ENCODE data around the gene MTUS2. TPM values are rescaled to one million over a fixed set of nuclear protein-coding genes. Genes with fewer than 3 reads are reported as not detected.

MTUS2 gene
- total RNA-seq, 2 donors from 2014 or later, result 0.02 TPM; not detected in 1

- H3K27me3 Mint-ChIP-seq (ENCODE audit: low read depth), result peaks cover 8% of the 10 kb centered on the region
- peaks cover 0 to 1% of the 10 kb centered on the region in 2 donors for H3K9me3 Mint-ChIP-seq
- ATAC-seq (replicated peaks in 1 of 2), result no peak
- no peak overlapping the region for H3K27ac Mint-ChIP-seq
- no peaks in the 10 kb centered on the region for H3K4me1 Mint-ChIP-seq (ENCODE audit: low read depth)
- no peaks in the 10 kb centered on the region for H3K36me3 Mint-ChIP-seq (ENCODE audit: insufficient read depth in 2 of 2)
- DNase-seq, result no peak
- no peak overlapping the region for H3K4me3 Mint-ChIP-seq
These were observed 45.8 kb downstream of the MTUS2 start for GRCh38 chr13:28865951-28866350.

DNA sequence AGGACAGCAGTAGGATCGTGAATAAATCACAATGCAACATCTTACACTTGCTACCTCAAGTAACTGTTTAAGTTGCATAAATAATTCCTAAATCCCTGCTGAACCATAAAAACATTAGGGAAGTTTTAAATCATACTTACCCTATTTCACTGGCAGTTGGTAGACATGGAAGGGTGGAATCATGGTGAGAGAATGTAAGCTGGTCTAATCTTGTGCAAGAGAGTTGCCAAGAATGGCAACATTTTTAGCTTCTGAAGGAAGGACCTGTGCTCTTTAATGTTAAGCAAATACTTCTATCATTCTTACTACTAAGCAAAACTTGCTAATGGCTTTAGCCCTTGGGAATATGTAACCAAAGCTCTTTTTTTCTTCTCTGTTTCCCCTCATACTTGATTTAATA lies 46.8 kb downstream of the MTUS2 start:
- Mint-ChIP-seq H3K4me1 (ENCODE audit: low read depth) (no peaks in the 10 kb centered on the region), H3K27me3 (ENCODE audit: low read depth) (peaks cover 8% of the 10 kb centered on the region), H3K36me3 (ENCODE audit: insufficient read depth in 2 of 2) (peaks cover 0 to 5% of the 10 kb centered on the region in 2 donors), H3K4me3 (no peak overlapping the region), H3K27ac (no peak overlapping the region), H3K9me3 (peaks cover 1 to 8% of the 10 kb centered on the region in 2 donors)
- no peak for DNase-seq
- ATAC-seq (replicated peaks in 1 of 2), result no peak

GRCh38 chr13:28867564-28867963 lies 47.4 kb downstream of the MTUS2 start:
- H3K36me3 Mint-ChIP-seq (ENCODE audit: insufficient read depth in 2 of 2), result peaks cover 0 to 5% of the 10 kb centered on the region in 2 donors
- H3K9me3 Mint-ChIP-seq, result peaks cover 4 to 14% of the 10 kb centered on the region in 2 donors
- ATAC-seq (replicated peaks in 1 of 2), result no peak
- no peak for DNase-seq
- no peaks in the 10 kb centered on the region for H3K4me1 Mint-ChIP-seq (ENCODE audit: low read depth)
- H3K27ac Mint-ChIP-seq, result no peak overlapping the region
- H3K4me3 Mint-ChIP-seq, result no peak overlapping the region
- peaks cover 8% of the 10 kb centered on the region for H3K27me3 Mint-ChIP-seq (ENCODE audit: low read depth)

DNA sequence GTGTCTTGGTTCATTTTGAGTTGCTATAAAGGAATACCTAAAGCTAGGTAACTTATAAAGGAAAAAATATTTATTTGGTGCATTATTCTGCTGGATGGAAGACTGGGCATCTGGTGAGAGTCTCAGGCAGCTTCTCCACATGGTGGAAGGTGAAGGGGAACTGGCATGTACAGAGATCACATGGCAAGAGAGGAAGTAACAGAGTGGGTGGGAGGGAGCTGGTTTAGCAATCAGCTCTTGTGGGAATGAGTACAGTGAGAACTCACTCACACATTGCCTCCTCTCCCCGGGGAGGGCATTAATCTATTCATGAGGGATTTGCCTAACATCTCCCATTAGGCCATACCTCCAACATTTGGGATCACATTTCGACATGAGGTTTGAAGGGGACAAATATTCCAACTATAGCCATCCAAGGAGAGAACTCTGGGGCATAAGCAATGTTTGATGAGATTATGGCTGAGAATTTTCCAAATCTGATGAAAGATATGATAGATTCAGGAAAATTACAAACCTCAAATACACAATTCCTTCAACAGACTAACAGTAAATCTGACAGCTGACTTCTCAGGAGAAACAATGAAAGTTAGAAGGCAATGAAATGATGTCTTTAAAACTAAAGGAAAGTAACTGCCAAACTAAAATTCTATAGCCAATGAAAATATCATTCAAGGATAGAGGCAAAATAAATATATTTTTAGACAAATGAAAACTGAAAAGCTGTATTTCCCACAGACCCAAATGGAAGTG lies 52.5 kb downstream of the MTUS2 start:
- peaks cover 6 to 17% of the 10 kb centered on the region in 2 donors for H3K9me3 Mint-ChIP-seq
- no peak overlapping the region for H3K4me3 Mint-ChIP-seq
- no peak for DNase-seq
- no peak for ATAC-seq (replicated peaks in 1 of 2)
- H3K27ac Mint-ChIP-seq, result no peak overlapping the region
- H3K27me3 Mint-ChIP-seq (ENCODE audit: low read depth), result peaks cover 8% of the 10 kb centered on the region
- peaks cover 0 to 5% of the 10 kb centered on the region in 2 donors for H3K36me3 Mint-ChIP-seq (ENCODE audit: insufficient read depth in 2 of 2)
- H3K4me1 Mint-ChIP-seq (ENCODE audit: low read depth), result no peaks in the 10 kb centered on the region

DNA sequence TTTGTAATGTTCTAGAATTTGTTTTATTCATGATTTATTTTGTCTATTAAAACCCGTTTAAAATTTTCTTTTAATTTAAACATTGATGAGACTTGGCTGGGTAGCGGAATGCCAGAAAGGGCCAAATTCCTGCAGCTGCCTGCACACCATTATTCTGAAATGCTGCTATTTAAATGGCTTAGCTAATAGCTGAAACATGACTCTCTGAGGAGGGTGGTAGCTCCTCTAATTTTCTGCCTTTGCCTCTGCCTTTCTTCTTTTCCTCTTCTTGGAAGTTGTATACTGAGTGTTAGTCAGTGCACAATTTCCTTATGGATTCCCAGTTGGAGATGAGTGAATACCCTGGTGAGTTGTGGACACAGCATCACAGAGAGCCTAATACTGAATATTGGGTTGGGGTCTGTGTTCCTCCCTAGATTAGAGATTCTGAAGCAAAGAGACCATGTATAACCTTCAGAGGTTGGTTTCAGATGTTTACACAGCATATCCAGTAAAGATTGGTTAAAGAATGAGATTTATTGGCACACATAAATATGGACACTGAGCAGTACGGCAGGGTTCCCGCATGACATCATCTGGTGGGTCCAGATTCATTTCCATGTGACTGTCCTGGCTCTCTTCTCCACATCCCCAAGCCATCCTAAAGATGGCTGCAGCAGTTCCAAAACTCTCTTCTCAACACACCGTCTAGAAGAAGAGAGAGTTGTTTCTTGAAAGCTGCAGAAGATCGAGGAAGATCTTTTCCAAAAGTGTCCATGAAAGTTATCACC lies 55.9 kb downstream of the MTUS2 start:
- Mint-ChIP-seq H3K4me1 (ENCODE audit: low read depth) (no peaks in the 10 kb centered on the region), H3K27ac (no peak overlapping the region), H3K9me3 (peaks cover 8 to 22% of the 10 kb centered on the region in 2 donors), H3K36me3 (ENCODE audit: insufficient read depth in 2 of 2) (peaks cover 0 to 5% of the 10 kb centered on the region in 2 donors), H3K27me3 (ENCODE audit: low read depth) (peaks cover 16% of the 10 kb centered on the region), H3K4me3 (no peak overlapping the region)
- DNase-seq (no peak), ATAC-seq (replicated peaks in 1 of 2) (no peak)

DNA sequence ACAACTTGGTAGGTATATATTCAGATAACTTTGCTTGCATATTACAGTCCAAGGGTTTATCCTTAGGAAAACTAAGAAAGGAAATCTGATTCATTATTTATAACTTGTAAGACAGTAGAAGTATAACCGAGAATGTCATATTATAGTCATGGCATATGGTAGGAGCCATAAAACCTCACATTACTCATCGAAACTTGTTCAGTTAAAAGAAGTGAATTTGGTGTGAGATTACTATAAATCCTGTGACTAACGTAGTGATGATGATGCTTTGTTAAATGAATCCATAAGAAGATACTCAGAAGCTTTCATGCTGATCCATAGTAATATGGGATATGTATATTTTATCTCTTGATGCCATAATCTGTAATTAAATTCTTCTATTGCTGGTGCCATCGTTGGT lies 57.3 kb downstream of the MTUS2 start:
- Mint-ChIP-seq H3K27me3 (ENCODE audit: low read depth) (peaks cover 16% of the 10 kb centered on the region), H3K36me3 (ENCODE audit: insufficient read depth in 2 of 2) (no peaks in the 10 kb centered on the region), H3K4me1 (ENCODE audit: low read depth) (no peaks in the 10 kb centered on the region), H3K4me3 (no peak overlapping the region), H3K9me3 (peaks cover 4 to 11% of the 10 kb centered on the region in 2 donors), H3K27ac (no peak overlapping the region)
- DNase-seq (no peak), ATAC-seq (replicated peaks in 1 of 2) (peak in 1 of 2 donors; percentile 21)

- Mint-ChIP-seq H3K27ac (no peak overlapping the region), H3K27me3 (ENCODE audit: low read depth) (peaks cover 2% of the 10 kb centered on the region), H3K9me3 (peaks cover 0 to 3% of the 10 kb centered on the region in 2 donors), H3K4me1 (ENCODE audit: low read depth) (no peaks in the 10 kb centered on the region), H3K4me3 (no peak overlapping the region), H3K36me3 (ENCODE audit: insufficient read depth in 2 of 2) (no peaks in the 10 kb centered on the region)
- ATAC-seq (replicated peaks in 1 of 2), result no peak
- DNase-seq, result no peak
These were observed 65.0 kb downstream of the MTUS2 start for GRCh38 chr13:28885181-28885580.

DNA sequence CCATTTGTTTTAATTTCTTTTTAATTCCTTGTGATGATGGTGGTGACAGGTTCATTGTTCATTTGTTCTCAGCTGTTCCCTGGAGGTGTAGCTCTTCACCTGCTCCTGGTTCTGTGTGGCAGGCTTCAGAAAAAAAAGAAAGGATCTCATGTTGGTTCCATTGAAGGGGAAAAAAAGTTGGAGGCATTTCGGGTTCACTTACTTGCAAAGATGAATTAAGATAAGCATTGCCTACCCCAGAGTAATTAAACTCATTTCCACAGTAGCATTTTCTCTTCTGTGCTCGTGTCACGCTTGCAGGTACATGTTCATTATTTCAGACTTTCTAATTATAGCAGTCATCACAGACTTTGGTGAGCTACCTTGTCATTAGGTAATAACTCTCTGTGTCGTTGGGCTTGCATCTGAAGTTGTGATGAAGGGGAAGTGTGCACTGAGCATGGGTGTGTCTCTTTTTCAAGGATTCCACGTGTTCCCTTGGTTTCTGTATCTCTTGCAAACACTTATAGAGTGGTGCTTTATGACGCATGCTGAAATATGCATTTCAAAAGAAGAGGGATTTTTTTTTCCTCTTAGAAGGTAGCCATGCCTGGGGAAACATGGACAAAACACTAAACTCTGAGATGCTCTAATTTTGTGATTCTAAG lies 69.1 kb downstream of the MTUS2 start:
- Mint-ChIP-seq H3K9me3 (peaks cover 0 to 2% of the 10 kb centered on the region in 2 donors), H3K36me3 (ENCODE audit: insufficient read depth in 2 of 2) (no peaks in the 10 kb centered on the region), H3K27me3 (ENCODE audit: low read depth) (peaks cover 7% of the 10 kb centered on the region), H3K4me1 (ENCODE audit: low read depth) (no peaks in the 10 kb centered on the region), H3K27ac (no peak overlapping the region), H3K4me3 (no peak overlapping the region)
- DNase-seq, result no peak
- no peak for ATAC-seq (replicated peaks in 1 of 2)

DNA sequence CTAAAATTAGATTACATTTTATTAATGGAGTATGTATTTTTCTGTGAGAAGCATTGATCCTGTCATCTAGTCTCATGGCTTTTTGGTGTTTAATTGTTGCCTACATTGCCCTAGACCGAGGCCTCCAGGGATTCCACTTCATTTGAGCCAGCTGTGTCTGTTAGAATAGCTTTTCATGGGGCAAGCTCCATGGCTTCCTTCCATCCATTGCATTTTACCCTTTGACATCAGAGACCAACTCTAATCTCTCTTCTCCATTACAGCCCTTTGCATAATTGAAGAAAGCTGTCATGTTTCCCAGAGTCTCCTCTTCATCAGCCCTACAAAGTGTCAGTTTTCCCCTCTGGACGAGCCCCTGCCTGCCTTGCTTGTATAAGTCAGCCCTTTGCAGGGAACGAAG lies 70.6 kb downstream of the MTUS2 start:
- Mint-ChIP-seq H3K36me3 (ENCODE audit: insufficient read depth in 2 of 2) (no peaks in the 10 kb centered on the region), H3K4me3 (no peak overlapping the region), H3K27me3 (ENCODE audit: low read depth) (peaks cover 7% of the 10 kb centered on the region), H3K4me1 (ENCODE audit: low read depth) (no peaks in the 10 kb centered on the region), H3K27ac (no peak overlapping the region), H3K9me3 (no peaks in the 10 kb centered on the region)
- ATAC-seq (replicated peaks in 1 of 2) (no peak), DNase-seq (no peak)

GRCh38 chr13:28918030-28918429 lies 97.9 kb downstream of the MTUS2 start:
- ATAC-seq (replicated peaks in 1 of 2) (no peak), DNase-seq (no peak)
- Mint-ChIP-seq H3K9me3 (peaks cover 22 to 24% of the 10 kb centered on the region in 2 donors), H3K27ac (no peak overlapping the region), H3K4me3 (no peak overlapping the region), H3K4me1 (ENCODE audit: low read depth) (no peaks in the 10 kb centered on the region), H3K27me3 (ENCODE audit: low read depth) (no peaks in the 10 kb centered on the region), H3K36me3 (ENCODE audit: insufficient read depth in 2 of 2) (peaks cover 0 to 6% of the 10 kb centered on the region in 2 donors)

- Mint-ChIP-seq H3K36me3 (ENCODE audit: insufficient read depth in 2 of 2) (peaks cover 0 to 6% of the 10 kb centered on the region in 2 donors), H3K9me3 (peaks cover 6% of the 10 kb centered on the region in 2 donors), H3K4me3 (no peak overlapping the region), H3K27ac (no peak overlapping the region), H3K4me1 (ENCODE audit: low read depth) (no peaks in the 10 kb centered on the region), H3K27me3 (ENCODE audit: low read depth) (no peaks in the 10 kb centered on the region)
- DNase-seq, result no peak
- no peak for ATAC-seq (replicated peaks in 1 of 2)
These were observed 102.2 kb downstream of the MTUS2 start for GRCh38 chr13:28922341-28922740.

GRCh38 chr13:28935104-28935503 lies 115.0 kb downstream of the MTUS2 start:
- no peaks in the 10 kb centered on the region for H3K4me1 Mint-ChIP-seq (ENCODE audit: low read depth)
- no peak overlapping the region for H3K4me3 Mint-ChIP-seq
- no peak for DNase-seq
- H3K27me3 Mint-ChIP-seq (ENCODE audit: low read depth), result no peaks in the 10 kb centered on the region
- peaks cover 0 to 2% of the 10 kb centered on the region in 2 donors for H3K9me3 Mint-ChIP-seq
- ATAC-seq (replicated peaks in 1 of 2), result no peak
- H3K36me3 Mint-ChIP-seq (ENCODE audit: insufficient read depth in 2 of 2), result no peaks in the 10 kb centered on the region
- no peak overlapping the region for H3K27ac Mint-ChIP-seq

- no peaks in the 10 kb centered on the region for H3K4me1 Mint-ChIP-seq (ENCODE audit: low read depth)
- DNase-seq, result no peak
- no peak for ATAC-seq (replicated peaks in 1 of 2)
- no peak overlapping the region for H3K4me3 Mint-ChIP-seq
- no peaks in the 10 kb centered on the region for H3K36me3 Mint-ChIP-seq (ENCODE audit: insufficient read depth in 2 of 2)
- no peak overlapping the region for H3K27ac Mint-ChIP-seq
- no peaks in the 10 kb centered on the region for H3K27me3 Mint-ChIP-seq (ENCODE audit: low read depth)
- no peaks in the 10 kb centered on the region for H3K9me3 Mint-ChIP-seq
These were observed 122.8 kb downstream of the MTUS2 start for GRCh38 chr13:28942906-28943305.

Measured in activated T-cell treated with anti-CD3 and anti-CD28 coated beads, Interleukin-2, amount 50 U/mL, for 72 hours (primary cell).